GM23338 (cell line): ENCODE measurements around the gene COL9A3.

Experiments
- CREB1 ChIP-seq: fragments of 250-450 bp; sonication (Bioruptor Pico); IDR thresholded peaks from 2 replicates; pipeline ENCODE4 v1.5.0; 2020; ENCODE audit warnings: low read depth, mild to moderate bottlenecking, moderate library complexity
- POLR2AphosphoS5 ChIP-seq: IDR thresholded peaks from 2 replicates; pipeline ENCODE4 v1.6.1; 2016; ENCODE audit warnings: antibody characterized with exemption, low read depth
- TF ChIP-seq, protein P1 (sequence below): IDR thresholded peaks from one replicate; pipeline ENCODE4 v1.6.1; 2018; ENCODE audit warnings: antibody characterized with exemption; ENCODE audit not compliant: unreplicated experiment

DNA sequence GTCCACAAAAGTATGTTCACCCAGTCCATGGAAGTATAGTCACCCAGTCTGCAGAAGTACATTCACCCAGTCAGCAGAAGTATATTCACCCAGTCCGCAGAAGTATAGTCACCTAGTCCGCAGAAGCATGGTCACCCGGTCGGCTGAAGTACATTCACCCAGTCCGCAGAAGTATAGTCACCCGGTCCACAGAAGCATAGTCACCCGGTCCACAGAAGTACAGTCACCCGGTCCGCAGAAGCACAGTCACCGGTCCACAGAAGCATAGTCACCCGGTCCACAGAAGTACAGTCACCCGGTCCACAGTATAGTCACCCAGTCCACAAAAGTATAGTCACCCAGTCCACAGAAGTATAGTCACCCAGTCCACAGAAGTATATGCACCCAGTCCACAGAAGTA is 36.0 kb downstream of the COL9A3 start:
- TF ChIP-seq CREB1 (CRISPR knock-in tag) (no peak), POLR2AphosphoS5 (no peak)
- TF ChIP-seq, protein P1, sequence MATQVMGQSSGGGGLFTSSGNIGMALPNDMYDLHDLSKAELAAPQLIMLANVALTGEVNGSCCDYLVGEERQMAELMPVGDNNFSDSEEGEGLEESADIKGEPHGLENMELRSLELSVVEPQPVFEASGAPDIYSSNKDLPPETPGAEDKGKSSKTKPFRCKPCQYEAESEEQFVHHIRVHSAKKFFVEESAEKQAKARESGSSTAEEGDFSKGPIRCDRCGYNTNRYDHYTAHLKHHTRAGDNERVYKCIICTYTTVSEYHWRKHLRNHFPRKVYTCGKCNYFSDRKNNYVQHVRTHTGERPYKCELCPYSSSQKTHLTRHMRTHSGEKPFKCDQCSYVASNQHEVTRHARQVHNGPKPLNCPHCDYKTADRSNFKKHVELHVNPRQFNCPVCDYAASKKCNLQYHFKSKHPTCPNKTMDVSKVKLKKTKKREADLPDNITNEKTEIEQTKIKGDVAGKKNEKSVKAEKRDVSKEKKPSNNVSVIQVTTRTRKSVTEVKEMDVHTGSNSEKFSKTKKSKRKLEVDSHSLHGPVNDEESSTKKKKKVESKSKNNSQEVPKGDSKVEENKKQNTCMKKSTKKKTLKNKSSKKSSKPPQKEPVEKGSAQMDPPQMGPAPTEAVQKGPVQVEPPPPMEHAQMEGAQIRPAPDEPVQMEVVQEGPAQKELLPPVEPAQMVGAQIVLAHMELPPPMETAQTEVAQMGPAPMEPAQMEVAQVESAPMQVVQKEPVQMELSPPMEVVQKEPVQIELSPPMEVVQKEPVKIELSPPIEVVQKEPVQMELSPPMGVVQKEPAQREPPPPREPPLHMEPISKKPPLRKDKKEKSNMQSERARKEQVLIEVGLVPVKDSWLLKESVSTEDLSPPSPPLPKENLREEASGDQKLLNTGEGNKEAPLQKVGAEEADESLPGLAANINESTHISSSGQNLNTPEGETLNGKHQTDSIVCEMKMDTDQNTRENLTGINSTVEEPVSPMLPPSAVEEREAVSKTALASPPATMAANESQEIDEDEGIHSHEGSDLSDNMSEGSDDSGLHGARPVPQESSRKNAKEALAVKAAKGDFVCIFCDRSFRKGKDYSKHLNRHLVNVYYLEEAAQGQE = no peak
